NK-92 treated with Interleukin-12 subunit alpha and Interleukin-12 subunit beta, amount 100 ng/mL, for 24 hours (cell line): ENCODE results near the gene MDC1.
"Not testable (repeated sequence)": the region's sequence is repeated elsewhere in the genome, so short reads cannot be mapped to it uniquely, and the experiment has no call there.

Source experiments
- DNase-seq: peaks from one replicate; lab custom pipeline; 2025; lab: John Stamatoyannopoulos, UW

The MDC1 gene

GRCh38 chr6:30679765-30680535 lies 37.1 kb downstream of the MDC1 start:
- no peak for DNase-seq

GRCh38 chr6:30678964-30679726 lies 37.9 kb downstream of the MDC1 start:
- peak; percentile 80 for DNase-seq

- no peak for DNase-seq
These were observed 40.3 kb downstream of the MDC1 start for GRCh38 chr6:30676660-30677285.

- DNase-seq, result peak; percentile 87
These were observed 44.4 kb downstream of the MDC1 start, which contains the start of gene DHX16 for GRCh38 chr6:30672445-30673253. Gene DHX16 (minus strand): TSS chr6:30673006. CDS start chr6:30672841, 165 bp downstream.

GRCh38 chr6:30670760-30671527 lies 46.1 kb downstream of the MDC1 start:
- DNase-seq, result no peak

GRCh38 chr6:30666300-30666699 lies 50.8 kb downstream of the MDC1 start:
- not testable (repeated sequence) for DNase-seq

GRCh38 chr6:30664994-30665767 lies 51.9 kb downstream of the MDC1 start:
- no peak for DNase-seq

- not testable (repeated sequence) for DNase-seq
These were observed 59.2 kb downstream of the MDC1 start for GRCh38 chr6:30657922-30658321.

- DNase-seq, result no peak
These were observed 59.6 kb downstream of the MDC1 start for GRCh38 chr6:30657454-30657853.

- no peak for DNase-seq
These were observed 60.6 kb downstream of the MDC1 start for GRCh38 chr6:30656513-30656912.

GRCh38 chr6:30655743-30656094 lies 61.4 kb downstream of the MDC1 start:
- DNase-seq, result no peak

- no peak for DNase-seq
These were observed 62.0 kb downstream of the MDC1 start for GRCh38 chr6:30654798-30655742.

GRCh38 chr6:30651143-30651542 lies 65.9 kb downstream of the MDC1 start:
- no peak for DNase-seq
